ENCODE data around the gene MAP3K8. TPM values are rescaled to one million over a fixed set of nuclear protein-coding genes. Genes with fewer than 3 reads are reported as not detected.

MAP3K8 gene
- total RNA-seq, 1 donor from 2014 or later: 15.8 TPM

DNA sequence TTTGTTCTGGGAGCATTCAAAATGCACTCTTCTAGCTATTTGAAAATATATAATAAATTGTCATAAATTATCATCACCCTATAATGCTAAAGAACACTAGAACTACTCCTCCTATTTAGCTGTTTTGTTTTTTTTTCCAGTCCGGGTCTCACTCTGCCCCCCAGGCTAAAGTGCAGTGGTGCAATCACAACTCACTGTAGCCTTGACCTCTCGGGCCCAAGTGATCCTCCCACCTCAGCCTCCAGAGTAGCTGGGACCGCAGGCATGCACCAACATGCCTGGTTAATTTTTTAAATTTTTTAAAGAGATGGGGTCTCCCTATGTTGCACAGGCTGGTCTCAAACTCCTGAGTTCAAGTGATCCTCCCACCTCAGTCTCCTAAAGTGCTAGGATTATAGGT lies 43.8 kb upstream of the MAP3K8 start:
- DNase-seq (ENCODE audit: low spot score in 2 of 2): peak in 1 of 2 donors; percentile 22
- Histone ChIP-seq H3K27me3 (no peaks in the 10 kb centered on the region), H3K9me3 (no peaks in the 10 kb centered on the region), H3K27ac (no peak overlapping the region), H3K4me1 (peaks cover 0 to 2% of the 10 kb centered on the region in 2 donors), H3K4me3 (no peak overlapping the region), H3K36me3 (no peaks in the 10 kb centered on the region)
- TF ChIP-seq CTCF (IDR thresholded peaks at IDR 0.05): no peak
- intact Hi-C loops (cut with DNase I): no loop called here

DNA sequence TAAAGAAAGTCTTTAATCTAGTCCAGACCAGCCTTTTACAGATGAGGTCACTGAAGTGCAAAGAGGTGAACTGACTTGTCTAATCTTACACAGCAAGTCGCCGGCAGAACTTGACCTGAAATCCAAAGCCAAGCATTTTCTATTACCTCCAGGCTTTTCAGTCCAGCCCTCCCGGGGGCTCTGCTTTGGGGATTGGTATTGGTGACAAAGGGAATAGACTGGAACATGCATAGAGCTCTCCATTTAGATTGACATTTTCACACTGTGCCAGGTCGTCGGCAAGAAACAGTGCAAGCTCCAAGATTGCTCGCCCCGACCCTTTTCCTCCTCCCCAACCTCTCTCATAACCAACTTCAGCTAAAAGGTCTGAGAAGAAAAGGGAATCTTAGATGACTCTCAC lies 42.7 kb upstream of the MAP3K8 start:
- H3K36me3 ChIP-seq: no peaks in the 10 kb centered on the region
- no peak overlapping the region for H3K27ac ChIP-seq
- peak in 1 of 2 donors; percentile 50 for DNase-seq (ENCODE audit: low spot score in 2 of 2)
- H3K9me3 ChIP-seq: no peaks in the 10 kb centered on the region
- no peaks in the 10 kb centered on the region for H3K27me3 ChIP-seq
- H3K4me3 ChIP-seq: no peak overlapping the region
- H3K4me1 ChIP-seq: peaks cover 0 to 2% of the 10 kb centered on the region in 2 donors
- TF ChIP-seq CTCF (IDR thresholded peaks at IDR 0.05): no peak
- intact Hi-C loops (cut with DNase I): no loop called here

GRCh38 chr10:30392564-30392990 lies 41.4 kb upstream of the MAP3K8 start:
- H3K4me1 ChIP-seq: peaks cover 0 to 8% of the 10 kb centered on the region in 2 donors
- H3K36me3 ChIP-seq: no peaks in the 10 kb centered on the region
- no peaks in the 10 kb centered on the region for H3K27me3 ChIP-seq
- peak; percentile 87 to 96 (median 93) for TF ChIP-seq CTCF (IDR thresholded peaks at IDR 0.05)
- no peaks in the 10 kb centered on the region for H3K9me3 ChIP-seq
- intact Hi-C loops (cut with DNase I): loop anchor here (1.0 kb wide), 2 partner anchors 142 to 199 kb away; no protein-coding TSS in a partner anchor
- no peak overlapping the region for H3K27ac ChIP-seq
- DNase-seq (ENCODE audit: low spot score in 2 of 2): peak in 1 of 2 donors; percentile 80
- peak overlapping the region in 1 of 2 donors; percentile 1 for H3K4me3 ChIP-seq

DNA sequence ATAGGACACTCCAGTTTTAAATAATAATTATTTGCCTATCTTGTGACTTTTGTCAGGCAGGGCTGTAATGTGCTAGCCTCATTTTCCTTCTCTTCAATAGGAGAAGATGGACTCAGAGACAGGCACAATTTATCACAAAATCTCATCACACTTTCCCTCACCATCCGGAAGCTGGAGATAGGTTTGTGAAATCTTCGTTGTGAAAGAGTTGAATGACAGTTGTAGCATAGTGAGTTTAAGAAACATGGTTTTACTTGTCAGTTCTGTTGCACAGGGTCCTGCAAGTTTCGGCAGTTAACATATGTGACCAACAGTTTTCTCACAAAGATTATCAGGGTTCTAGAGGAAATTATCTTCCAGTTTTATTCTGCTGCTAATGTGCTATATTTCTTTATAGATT lies 37.7 kb upstream of the MAP3K8 start:
- no peaks in the 10 kb centered on the region for H3K36me3 ChIP-seq
- intact Hi-C loops (cut with DNase I): no loop called here
- DNase-seq (ENCODE audit: low spot score in 2 of 2): no peak
- H3K4me1 ChIP-seq: peaks cover 0 to 9% of the 10 kb centered on the region in 2 donors
- no peak overlapping the region for H3K27ac ChIP-seq
- H3K4me3 ChIP-seq: no peak overlapping the region
- no peaks in the 10 kb centered on the region for H3K27me3 ChIP-seq
- no peaks in the 10 kb centered on the region for H3K9me3 ChIP-seq
- TF ChIP-seq CTCF (IDR thresholded peaks at IDR 0.05): no peak

GRCh38 chr10:30396698-30397097 lies 37.3 kb upstream of the MAP3K8 start:
- Histone ChIP-seq H3K4me1 (peaks cover 0 to 9% of the 10 kb centered on the region in 2 donors), H3K36me3 (no peaks in the 10 kb centered on the region), H3K4me3 (no peak overlapping the region), H3K27ac (no peak overlapping the region), H3K27me3 (no peaks in the 10 kb centered on the region), H3K9me3 (no peaks in the 10 kb centered on the region)
- DNase-seq (ENCODE audit: low spot score in 2 of 2): no peak
- TF ChIP-seq CTCF (IDR thresholded peaks at IDR 0.05): no peak
- intact Hi-C loops (cut with DNase I): no loop called here

GRCh38 chr10:30398193-30398592 lies 35.8 kb upstream of the MAP3K8 start:
- Histone ChIP-seq H3K4me3 (no peak overlapping the region), H3K36me3 (no peaks in the 10 kb centered on the region), H3K9me3 (no peaks in the 10 kb centered on the region), H3K27ac (no peak overlapping the region), H3K27me3 (no peaks in the 10 kb centered on the region), H3K4me1 (peaks cover 0 to 7% of the 10 kb centered on the region in 2 donors)
- DNase-seq (ENCODE audit: low spot score in 2 of 2): no peak
- no peak for TF ChIP-seq CTCF (IDR thresholded peaks at IDR 0.05)
- intact Hi-C loops (cut with DNase I): no loop called here

All from ascending aorta (tissue), 2 donors.